GM12873 (cell line): ENCODE measurements around the gene WDR70.

Source experiments
- TF ChIP-seq, protein P1 (sequence below): IDR thresholded peaks from 2 replicates; pipeline ENCODE4 v1.5.1; 2012; ENCODE audit warnings: low read depth, mild to moderate bottlenecking, moderate library complexity, low read length, control low read depth; ENCODE audit not compliant: insufficient read depth; ENCODE audit errors: missing control alignments

WDR70 gene

DNA sequence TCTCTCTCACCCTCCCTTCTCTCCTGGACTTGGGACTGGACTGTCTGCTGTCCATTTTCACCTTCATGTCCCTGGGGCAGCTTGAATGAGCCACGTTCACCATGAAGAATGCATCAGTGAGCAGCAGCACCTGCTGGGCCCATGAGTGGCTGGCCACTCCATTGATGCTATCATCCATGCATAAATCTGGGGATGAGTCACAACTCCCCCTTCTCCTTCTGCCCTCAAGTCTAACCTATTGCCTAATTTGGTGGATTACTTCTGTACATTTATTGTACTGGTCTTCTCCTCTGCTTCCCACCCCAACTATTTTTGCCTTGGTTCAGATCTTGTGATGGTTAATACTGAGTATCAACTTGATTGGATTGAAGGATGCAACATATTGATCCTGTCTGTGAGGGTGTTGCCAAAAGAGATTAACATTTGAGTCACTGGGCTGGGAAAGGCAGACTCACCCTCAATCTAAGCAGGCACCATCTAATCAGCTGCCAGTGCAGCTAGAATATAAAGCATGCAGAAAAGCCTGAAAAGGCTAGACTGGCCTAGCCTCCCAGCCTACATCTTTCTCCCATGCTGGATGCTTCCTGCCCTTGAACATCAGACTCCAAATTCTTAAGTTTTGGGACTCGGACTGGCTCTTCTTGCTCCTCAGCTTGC, 414.0 kb downstream of the WDR70 start:
- TF ChIP-seq, protein P1, sequence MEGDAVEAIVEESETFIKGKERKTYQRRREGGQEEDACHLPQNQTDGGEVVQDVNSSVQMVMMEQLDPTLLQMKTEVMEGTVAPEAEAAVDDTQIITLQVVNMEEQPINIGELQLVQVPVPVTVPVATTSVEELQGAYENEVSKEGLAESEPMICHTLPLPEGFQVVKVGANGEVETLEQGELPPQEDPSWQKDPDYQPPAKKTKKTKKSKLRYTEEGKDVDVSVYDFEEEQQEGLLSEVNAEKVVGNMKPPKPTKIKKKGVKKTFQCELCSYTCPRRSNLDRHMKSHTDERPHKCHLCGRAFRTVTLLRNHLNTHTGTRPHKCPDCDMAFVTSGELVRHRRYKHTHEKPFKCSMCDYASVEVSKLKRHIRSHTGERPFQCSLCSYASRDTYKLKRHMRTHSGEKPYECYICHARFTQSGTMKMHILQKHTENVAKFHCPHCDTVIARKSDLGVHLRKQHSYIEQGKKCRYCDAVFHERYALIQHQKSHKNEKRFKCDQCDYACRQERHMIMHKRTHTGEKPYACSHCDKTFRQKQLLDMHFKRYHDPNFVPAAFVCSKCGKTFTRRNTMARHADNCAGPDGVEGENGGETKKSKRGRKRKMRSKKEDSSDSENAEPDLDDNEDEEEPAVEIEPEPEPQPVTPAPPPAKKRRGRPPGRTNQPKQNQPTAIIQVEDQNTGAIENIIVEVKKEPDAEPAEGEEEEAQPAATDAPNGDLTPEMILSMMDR: no peak

GRCh38 chr5:37799865-37800421, 420.8 kb downstream of the WDR70 start:
- TF ChIP-seq, protein P1: no peak

GRCh38 chr5:37801521-37801920, 422.4 kb downstream of the WDR70 start:
- TF ChIP-seq, protein P1: no peak
